OCI-LY7 (cell line): Measurements from ENCODE around the gene ENDOG.

ENCODE experiments used
- EZH2phosphoT487 ChIP-seq: fragments of 200-600 bp; sonication (generic); IDR thresholded peaks from 2 replicates; pipeline ENCODE4 v1.6.1; 2018; ENCODE audit warnings: low read depth, borderline replicate concordance, mild to moderate bottlenecking, mixed run types, antibody characterized with exemption, low read length, moderate library complexity, mixed read lengths
- TF ChIP-seq, protein P1 (sequence below): fragments of 200-600 bp; sonication (generic); conservative IDR thresholded peaks from 2 replicates; pipeline ENCODE4 v1.5.1; 2014; ENCODE audit warnings: mild to moderate bottlenecking, antibody characterized with exemption, low read length, moderate library complexity, mixed read lengths

DNA sequence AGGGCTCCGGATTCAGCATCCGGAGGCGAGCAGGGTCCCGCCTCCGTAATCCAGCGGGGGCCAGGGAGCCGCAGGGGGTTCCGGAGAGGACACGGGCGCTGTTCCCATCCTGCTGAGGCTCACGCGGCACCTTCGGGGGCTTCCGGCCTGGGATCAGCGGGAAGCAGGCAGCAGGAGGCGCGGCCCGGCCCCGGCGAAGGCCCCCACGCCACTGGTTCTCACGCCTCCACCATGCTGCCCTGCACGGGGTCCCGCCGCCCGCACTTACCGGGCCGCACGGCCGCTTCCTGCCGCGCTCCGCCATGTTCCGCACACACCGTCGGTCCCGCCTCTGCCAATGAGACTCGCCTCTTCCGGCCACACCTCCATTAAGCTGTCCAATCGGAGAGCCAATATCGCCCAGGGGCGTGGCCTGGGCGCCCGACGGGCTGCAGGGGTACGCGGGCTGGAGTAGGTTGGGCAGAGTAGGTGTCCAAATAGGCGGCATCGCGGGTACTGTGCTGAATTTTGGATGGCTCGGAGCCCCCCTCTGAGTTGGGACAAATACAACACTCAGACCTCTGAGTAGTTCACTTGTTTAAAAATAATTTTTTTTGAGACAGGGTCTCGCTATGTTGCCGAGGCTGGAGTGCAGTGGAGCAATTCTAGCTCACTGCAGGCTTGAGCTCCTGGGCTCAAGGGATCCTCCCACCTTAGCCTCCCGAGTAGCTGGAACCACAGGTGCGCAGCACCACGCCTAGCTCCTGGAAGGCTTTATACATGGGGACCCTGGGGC, 11.4 kb downstream of the ENDOG start, which contains the start of gene SPOUT1:
- TF ChIP-seq, protein P1, sequence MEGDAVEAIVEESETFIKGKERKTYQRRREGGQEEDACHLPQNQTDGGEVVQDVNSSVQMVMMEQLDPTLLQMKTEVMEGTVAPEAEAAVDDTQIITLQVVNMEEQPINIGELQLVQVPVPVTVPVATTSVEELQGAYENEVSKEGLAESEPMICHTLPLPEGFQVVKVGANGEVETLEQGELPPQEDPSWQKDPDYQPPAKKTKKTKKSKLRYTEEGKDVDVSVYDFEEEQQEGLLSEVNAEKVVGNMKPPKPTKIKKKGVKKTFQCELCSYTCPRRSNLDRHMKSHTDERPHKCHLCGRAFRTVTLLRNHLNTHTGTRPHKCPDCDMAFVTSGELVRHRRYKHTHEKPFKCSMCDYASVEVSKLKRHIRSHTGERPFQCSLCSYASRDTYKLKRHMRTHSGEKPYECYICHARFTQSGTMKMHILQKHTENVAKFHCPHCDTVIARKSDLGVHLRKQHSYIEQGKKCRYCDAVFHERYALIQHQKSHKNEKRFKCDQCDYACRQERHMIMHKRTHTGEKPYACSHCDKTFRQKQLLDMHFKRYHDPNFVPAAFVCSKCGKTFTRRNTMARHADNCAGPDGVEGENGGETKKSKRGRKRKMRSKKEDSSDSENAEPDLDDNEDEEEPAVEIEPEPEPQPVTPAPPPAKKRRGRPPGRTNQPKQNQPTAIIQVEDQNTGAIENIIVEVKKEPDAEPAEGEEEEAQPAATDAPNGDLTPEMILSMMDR = no peak
- TF ChIP-seq EZH2phosphoT487 = no peak
